Thyroid gland (tissue), 4 donors: ENCODE data around the gene OR52W1. TPM values are rescaled to one million over a fixed set of nuclear protein-coding genes. Genes with fewer than 3 reads are reported as not detected.

Experiments
- DNase-seq, 2 donors: peaks; one replicate each; pipeline ENCODE4 v3.0.0-alpha.2; 2019
- H3K27ac ChIP-seq, 3 donors: fragments of 200-600 bp; sonication (generic); 1 replicate in 2 of 3; 2 replicates in 1 of 3; pipeline ENCODE4 v1.5.1; 2016 to 2019; ENCODE audit warnings: mild to moderate bottlenecking in 1 of 3, moderate library complexity in 1 of 3
- H3K27me3 ChIP-seq: fragments of 200-600 bp; sonication (generic); one replicate; pipeline ENCODE4 v1.5.1; 2019
- H3K36me3 ChIP-seq, 2 donors: fragments of 200-600 bp; sonication (generic); one replicate each; pipeline ENCODE4 v1.5.1; 2016 to 2019
- H3K4me1 ChIP-seq, 2 donors: fragments of 200-600 bp; sonication (generic); one replicate each; pipeline ENCODE4 v1.5.1; 2017 to 2019
- H3K4me3 ChIP-seq, 3 donors: fragments of 200-600 bp; sonication (generic); replicated peaks in 1 of 3; 1 replicate in 2 of 3; 2 replicates in 1 of 3; pipeline ENCODE4 v1.5.1; 2016; ENCODE audit warnings: mild to moderate bottlenecking in 1 of 3
- H3K9me3 ChIP-seq: fragments of 200-600 bp; sonication (generic); one replicate; pipeline ENCODE4 v1.5.1; 2017
- CTCF ChIP-seq, 6 experiments: fragments of 200-600 bp in 3 of 6; fragments of 450-650 bp in 3 of 6; sonication (generic) in 3 of 6; IDR thresholded peaks; one replicate each; pipeline ENCODE4 v1.5.1; 2016 to 2019; ENCODE audit warnings: antibody characterized with exemption in 6 of 6, mild to moderate bottlenecking in 2 of 6, inconsistent platforms in 1 of 6, moderate library complexity in 1 of 6
- POLR2A ChIP-seq, 2 donors: fragments of 450-650 bp; IDR thresholded peaks; one replicate each; pipeline ENCODE4 v1.6.1; 2017; ENCODE audit warnings: antibody characterized with exemption in 2 of 2, mild to moderate bottlenecking in 2 of 2, moderate library complexity in 1 of 2
- WGBS, 2 donors: methylation state at CpG; one replicate each; pipeline ENCODE4 v1.1.5; 2017; 5-methylcytosine and 5-hydroxymethylcytosine counted together
- intact Hi-C: fragments of 100-400 bp; cut with DNase I; formaldehyde crosslinking; loops from one replicate; pipeline ENCODE4 v1.15.1; 2023
- total RNA-seq, 4 donors: library from RNA; depleted of rRNA; stranded (reverse); fragments of >200 nt; gene quantifications; one replicate each; pipeline ENCODE4 v1.2.3, GENCODE V29; 2016

OR52W1 gene
- total RNA-seq, 4 donors from 2014 or later: not detected

GRCh38 chr11:6233984-6234386 is 35.0 kb downstream of the OR52W1 start:
- peaks cover 12 to 15% of the 10 kb centered on the region in 2 donors for H3K4me1 ChIP-seq
- peak overlapping the region; percentile 75 to 79 (median 78) for H3K4me3 ChIP-seq
- DNase-seq: peak in 1 of 2 donors; percentile 15
- WGBS, 2 donors: 1 to 2% methylated on average over 10 of the region's 10 CpGs
- H3K9me3 ChIP-seq: no peaks in the 10 kb centered on the region
- H3K27me3 ChIP-seq: no peaks in the 10 kb centered on the region
- no peak for TF ChIP-seq CTCF (IDR thresholded peaks at IDR 0.05)
- intact Hi-C loops: loop anchor here (10.0 kb wide), 1 partner anchor 241 kb away; the partner anchor contains the start of gene TRIM3
- no peaks in the 10 kb centered on the region for H3K36me3 ChIP-seq
- peak overlapping the region; percentile 58 to 70 (median 68) for H3K27ac ChIP-seq

GRCh38 chr11:6234387-6235107 is 35.5 kb downstream of the OR52W1 start, which contains the start of gene FHIP1B:
Gene FHIP1B (minus strand): TSS chr11:6234636. CDS start chr11:6224516, 10,120 bp downstream.
- intact Hi-C loops: loop anchor here (10.0 kb wide), 1 partner anchor 240 kb away; the partner anchor contains the start of gene TRIM3
- peaks cover 12 to 15% of the 10 kb centered on the region in 2 donors for H3K4me1 ChIP-seq
- H3K4me3 ChIP-seq: peak within 1 kb of the TSS; percentile 75 to 83 (median 78)
- peak within 1 kb of the TSS; percentile 58 to 80 (median 80) for H3K27ac ChIP-seq
- 0% methylated on average over 38 to 54 of the region's 62 CpGs for WGBS, 2 donors
- TF ChIP-seq CTCF (IDR thresholded peaks at IDR 0.05): no peak
- TF ChIP-seq POLR2A (IDR thresholded peaks at IDR 0.05): peak in 1 of 2 donors; percentile 64
- H3K9me3 ChIP-seq: no peaks in the 10 kb centered on the region
- peak; percentile 100 for DNase-seq
- H3K27me3 ChIP-seq: no peaks in the 10 kb centered on the region
- H3K36me3 ChIP-seq: no peaks in the 10 kb centered on the region

- no peaks in the 10 kb centered on the region for H3K36me3 ChIP-seq
- no peaks in the 10 kb centered on the region for H3K9me3 ChIP-seq
- no peak overlapping the region for H3K4me3 ChIP-seq
- no peak overlapping the region for H3K27ac ChIP-seq
- WGBS, 2 donors: 82 to 86% methylated on average over 4 of the region's 4 CpGs
- intact Hi-C loops: loop anchor here (10.0 kb wide), 1 partner anchor 238 kb away; the partner anchor contains the start of gene TRIM3
- DNase-seq: no peak
- no peaks in the 10 kb centered on the region for H3K27me3 ChIP-seq
- peaks cover 12 to 15% of the 10 kb centered on the region in 2 donors for H3K4me1 ChIP-seq
- TF ChIP-seq CTCF (IDR thresholded peaks at IDR 0.05): no peak
- no peak for TF ChIP-seq POLR2A (IDR thresholded peaks at IDR 0.05)
These were observed 38.2 kb downstream of the OR52W1 start for GRCh38 chr11:6237266-6237665.

- Histone ChIP-seq H3K9me3 (no peaks in the 10 kb centered on the region), H3K27ac (no peak overlapping the region), H3K27me3 (no peaks in the 10 kb centered on the region), H3K4me3 (no peak overlapping the region), H3K36me3 (no peaks in the 10 kb centered on the region), H3K4me1 (peaks cover 12 to 15% of the 10 kb centered on the region in 2 donors)
- WGBS, 2 donors: 81% methylated on average over 5 of the region's 5 CpGs
- no peak for DNase-seq
- TF ChIP-seq CTCF (IDR thresholded peaks at IDR 0.05): no peak
- no peak for TF ChIP-seq POLR2A (IDR thresholded peaks at IDR 0.05)
- intact Hi-C loops: loop anchor here (10.0 kb wide), 1 partner anchor 237 kb away; the partner anchor contains the start of gene TRIM3
These were observed 38.8 kb downstream of the OR52W1 start for GRCh38 chr11:6237761-6238302.

GRCh38 chr11:6238902-6239301 is 39.9 kb downstream of the OR52W1 start, which contains the start of gene CNGA4:
Gene CNGA4 (plus strand): TSS chr11:6239089. CDS start chr11:6239207, 118 bp downstream.
- intact Hi-C loops: loop anchor here (10.0 kb wide), 1 partner anchor 236 kb away; the partner anchor contains the start of gene TRIM3
- TF ChIP-seq CTCF (IDR thresholded peaks at IDR 0.05) (no peak), POLR2A (IDR thresholded peaks at IDR 0.05) (no peak)
- Histone ChIP-seq H3K27me3 (no peaks in the 10 kb centered on the region), H3K4me1 (peaks cover 1 to 5% of the 10 kb centered on the region in 2 donors), H3K4me3 (no peak within 1 kb of the TSS), H3K27ac (no peak within 1 kb of the TSS), H3K9me3 (no peaks in the 10 kb centered on the region), H3K36me3 (no peaks in the 10 kb centered on the region)
- 67 to 71% methylated on average over 1 of the region's 1 CpG for WGBS, 2 donors
- DNase-seq: no peak
